HepG2 (cell line): ENCODE data around the gene DPYSL3. TPM values are rescaled to one million over a fixed set of nuclear protein-coding genes. Genes with fewer than 3 reads are reported as not detected.

Experiments used
- ATAC-seq: fragments of 200-7000 bp; cut with Tn5 transposase; 3 replicates; pipeline ENCODE4 v1.9.1; 2020; ENCODE audit warnings: mild to moderate bottlenecking, moderate library complexity
- BruUV-seq: library from RNA; stranded (reverse); fragments of 400-500 nt; replicated peaks from 2 replicates; lab custom pipeline; 2021; lab: Mats Ljungman, UMichigan
- CTCF ChIA-PET: fragments of 300-600 bp; formaldehyde crosslinking; extraction: SDS; loops from one replicate; lab custom pipeline; 2021; ENCODE audit warnings: low total read pairs, inconsistent platforms, low intra/inter-chr PET ratio; lab: Yijun Ruan, JAX
- POLR2A ChIA-PET: fragments of 350-600 bp; sonication (Branson Sonifier 250); formaldehyde crosslinking; loops from one replicate; lab custom pipeline; 2020; ENCODE audit warnings: antibody characterized with exemption, inconsistent platforms; lab: Yijun Ruan, JAX
- DNase-seq: peaks from one replicate; pipeline ENCODE4 v3.0.0-alpha.2; 2015; ENCODE audit warnings: low spot score
- FAIRE-seq: peaks from 3 replicates; lab custom pipeline; 2011; peaks lifted over from hg19 to GRCh38; lab: Jason Lieb, UNC
- H2AFZ ChIP-seq: one replicate; pipeline ENCODE4 v1.6.1; 2011; ENCODE audit warnings: low read length, inconsistent platforms
- H3K27ac ChIP-seq: fragments of 300-600 bp; 3 replicates; pipeline ENCODE4 v1.8.0; 2011; ENCODE audit warnings: mixed run types, mild to moderate bottlenecking, mixed read lengths, low read length, inconsistent platforms; ENCODE audit not compliant: insufficient read depth; ENCODE audit errors: extremely low read length
- H3K27me3 ChIP-seq, 2 experiments: fragments of 200-600 bp in 1 of 2; 2 replicates in 1 of 2; 3 replicates in 1 of 2; pipeline versions ENCODE4 v1.6.0 to v1.8.0; 2011; ENCODE audit warnings: low read length in 2 of 2, mild to moderate bottlenecking in 2 of 2, moderate library complexity in 2 of 2, inconsistent platforms in 1 of 2; ENCODE audit not compliant: insufficient read depth in 2 of 2, control insufficient read depth in 1 of 2
- H3K36me3 ChIP-seq, 2 experiments: fragments of 200-600 bp in 1 of 2; replicated peaks in 1 of 2; 2 replicates in 1 of 2; 3 replicates in 1 of 2; pipeline versions ENCODE4 v1.5.1 to v1.8.0; 2011; ENCODE audit warnings: low read length in 2 of 2, inconsistent platforms in 1 of 2; ENCODE audit not compliant: insufficient read depth in 2 of 2, control insufficient read depth in 1 of 2
- H3K4me1 ChIP-seq: 2 replicates; pipeline ENCODE4 v1.5.1; 2012; ENCODE audit warnings: low read length, inconsistent platforms; ENCODE audit not compliant: insufficient read depth
- H3K4me2 ChIP-seq: 2 replicates; pipeline ENCODE4 v1.6.0; 2011; ENCODE audit warnings: low read depth, low read length, inconsistent platforms
- H3K4me3 ChIP-seq, 3 experiments: fragments of 200-600 bp in 1 of 3; sonication (generic), shearing (Covaris generic) in 1 of 3; replicated peaks in 1 of 3; 2 replicates each; pipeline ENCODE4 v1.5.1; 2011 to 2016; ENCODE audit warnings: low read length in 3 of 3, inconsistent platforms in 2 of 3, low read depth in 2 of 3, mild to moderate bottlenecking in 2 of 3, control low read depth in 1 of 3, mixed read lengths in 1 of 3; ENCODE audit not compliant: insufficient read depth in 1 of 3
- H3K79me2 ChIP-seq: one replicate; pipeline ENCODE4 v1.6.1; 2011; ENCODE audit warnings: low read length, inconsistent platforms; ENCODE audit not compliant: insufficient read depth
- H3K9ac ChIP-seq: 2 replicates; pipeline ENCODE4 v1.6.0; 2011; ENCODE audit warnings: mild to moderate bottlenecking, low read depth, low read length, inconsistent platforms; ENCODE audit not compliant: insufficient read depth
- H3K9me3 ChIP-seq: 2 replicates; pipeline ENCODE4 v1.5.1; 2012; ENCODE audit warnings: mild to moderate bottlenecking, low read length
- H4K20me1 ChIP-seq: 2 replicates; pipeline ENCODE4 v1.6.0; 2011; ENCODE audit warnings: inconsistent platforms, mild to moderate bottlenecking, low read length, moderate library complexity; ENCODE audit not compliant: insufficient read depth
- ATAD3A ChIP-seq: sonication (generic); formaldehyde crosslinking; IDR thresholded peaks from 2 replicates; pipeline ENCODE4 v1.4.0; 2020; ENCODE audit warnings: missing genetic modification reagents
- CCDC6 ChIP-seq: sonication (generic); formaldehyde crosslinking; IDR thresholded peaks from 2 replicates; pipeline ENCODE4 v1.8.1; 2022; ENCODE audit warnings: mild to moderate bottlenecking, missing genetic modification reagents, moderate library complexity
- CTCF ChIP-seq: sonication (generic); formaldehyde crosslinking; IDR thresholded peaks from 2 replicates; pipeline ENCODE4 v1.5.0; 2020; ENCODE audit warnings: mild to moderate bottlenecking, missing genetic modification reagents, moderate library complexity
- SMC3 ChIP-seq: IDR thresholded peaks from 2 replicates; pipeline ENCODE4 v1.6.1; 2011; ENCODE audit warnings: low read length, improper control_type of control experiment
- STAG1 ChIP-seq: sonication (generic); formaldehyde crosslinking; IDR thresholded peaks from 2 replicates; pipeline ENCODE4 v1.4.0; 2020; ENCODE audit warnings: missing genetic modification reagents
- ZBTB26 ChIP-seq: IDR thresholded peaks from 2 replicates; pipeline ENCODE4 v1.6.1; 2016; ENCODE audit warnings: missing compliant biosample characterization, missing genetic modification reagents, borderline replicate concordance
- ZNF136 ChIP-seq: sonication (generic); formaldehyde crosslinking; IDR thresholded peaks from 2 replicates; pipeline ENCODE4 v1.8.1; 2022; ENCODE audit warnings: low read depth, mild to moderate bottlenecking, moderate library complexity, missing genetic modification reagents
- ZNF225 ChIP-seq: sonication (generic); formaldehyde crosslinking; IDR thresholded peaks from 2 replicates; pipeline ENCODE4 v1.4.0; 2020; ENCODE audit warnings: mild to moderate bottlenecking, missing genetic modification reagents
- ZNF431 ChIP-seq: sonication (generic); formaldehyde crosslinking; IDR thresholded peaks from 2 replicates; pipeline ENCODE4 v1.9.0; 2022; ENCODE audit warnings: missing genetic modification reagents, low read depth, mild to moderate bottlenecking, borderline replicate concordance
- ZNF510 ChIP-seq: sonication (generic); formaldehyde crosslinking; IDR thresholded peaks from 2 replicates; pipeline ENCODE4 v1.4.0; 2020; ENCODE audit warnings: low read depth, mild to moderate bottlenecking, missing genetic modification reagents
- ZNF609 ChIP-seq: sonication (generic); formaldehyde crosslinking; IDR thresholded peaks from 2 replicates; pipeline ENCODE4 v1.4.0; 2020; ENCODE audit warnings: mild to moderate bottlenecking, missing genetic modification reagents, borderline replicate concordance
- WGBS: methylation state at CpG from one replicate; pipeline ENCODE4 v1.1.6; 2017; ENCODE audit warnings: low lambda C conversion rate; 5-methylcytosine and 5-hydroxymethylcytosine counted together
- in situ Hi-C: cut with HindIII; loops from 2 replicates; pipeline ENCODE4 v1.10.0; 2017; ENCODE audit warnings: low pct_unique_long_range_greater_than_20kb; ENCODE audit not compliant: extremely low pct_ligation_motif_present
- intact Hi-C: fragments of 100-400 bp; cut with micrococcal nuclease; formaldehyde crosslinking; loops from one replicate; pipeline ENCODE4 v1.10.0; 2022; ENCODE audit not compliant: unreplicated experiment
- polyA plus RNA-seq, 8 experiments: library from polyadenylated mRNA; depleted of rRNA in 3 of 8; stranded (reverse) in 7 of 8; unstranded in 1 of 8; fragments of >200 nt; fragmentation: Illumina TruSeq in 4 of 8; extraction: Trizol in 4 of 8; gene quantifications; 2 replicates each; pipeline versions ENCODE4 v1.2.1 to v1.2.3, GENCODE V29; 2011 to 2016; ENCODE audit warnings: low read depth in 4 of 8, missing spikeins in 1 of 8, mixed read lengths in 1 of 8; ENCODE audit not compliant: insufficient read depth in 1 of 8
- total RNA-seq, 5 experiments: library from RNA; depleted of rRNA; stranded (reverse); fragments of >200 nt; fragmentation: Illumina TruSeq; extraction: Trizol; gene quantifications; 2 replicates each; pipeline ENCODE4 v1.2.3, GENCODE V29; 2016; ENCODE audit warnings: low read depth in 1 of 5
- TF ChIP-seq, protein P1 (sequence below): IDR thresholded peaks from 2 replicates; pipeline ENCODE4 v1.6.1; 2016; ENCODE audit warnings: low read depth

Gene DPYSL3
- total and polyA plus RNA-seq, 2 of the 13 experiments (the other 11 are each of a cell fraction or from before 2014, with no cell fraction given), result 0.08 to 0.15 TPM

GRCh38 chr5:147465747-147466146 lies 44.1 kb downstream of the DPYSL3 start (continued):
- no peak for TF ChIP-seq ZNF225

DNA sequence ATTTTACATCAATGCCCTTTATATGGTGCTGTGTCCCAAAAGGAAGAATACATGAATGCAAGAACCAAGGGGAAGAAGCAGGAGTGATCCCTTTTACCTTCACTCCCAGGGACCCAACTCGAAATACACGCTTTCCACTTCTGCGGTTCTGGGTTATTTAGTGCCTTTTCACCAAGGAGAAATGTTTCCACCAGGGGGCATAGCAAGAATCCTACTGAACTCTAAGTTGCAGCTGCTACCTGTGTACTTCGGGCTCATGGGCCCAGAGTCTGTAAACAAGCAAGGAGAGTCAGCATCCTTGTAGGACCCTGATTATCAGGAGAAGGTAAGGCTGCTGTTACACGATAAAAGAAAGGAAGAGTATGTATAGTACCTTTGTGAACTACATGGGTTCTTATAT lies 45.7 kb downstream of the DPYSL3 start:
- no peak for FAIRE-seq
- H4K20me1 ChIP-seq, result no peaks in the 10 kb centered on the region
- no peaks in the 10 kb centered on the region for H3K27me3 ChIP-seq
- H3K36me3 ChIP-seq, result no peaks in the 10 kb centered on the region
- H2AFZ ChIP-seq, result no peak overlapping the region
- H3K9ac ChIP-seq, result no peak overlapping the region
- WGBS, result 12% methylated on average over 5 of the region's 5 CpGs
- H3K79me2 ChIP-seq, result no peaks in the 10 kb centered on the region
- no TSS peak for BruUV-seq
- H3K9me3 ChIP-seq, result no peaks in the 10 kb centered on the region
- no peaks in the 10 kb centered on the region for H3K4me1 ChIP-seq
- TF ChIP-seq STAG1 (CRISPR knock-in tag) (peak; percentile 19; the same call in 1 of the 2 replicates), ZNF609 (CRISPR knock-in tag) (no peak), ATAD3A (CRISPR knock-in tag) (no peak), ZNF136 (CRISPR knock-in tag) (no peak), ZNF510 (no peak), SMC3 (peak; percentile 54; the same call in 1 of the 2 replicates), ZNF431 (CRISPR knock-in tag) (no peak), CCDC6 (CRISPR knock-in tag) (no peak), CTCF (CRISPR knock-in tag) (peak; percentile 40; the same call in 1 of the 2 replicates), ZBTB26 (CRISPR knock-in tag) (no peak)
- TF ChIP-seq, protein P1, sequence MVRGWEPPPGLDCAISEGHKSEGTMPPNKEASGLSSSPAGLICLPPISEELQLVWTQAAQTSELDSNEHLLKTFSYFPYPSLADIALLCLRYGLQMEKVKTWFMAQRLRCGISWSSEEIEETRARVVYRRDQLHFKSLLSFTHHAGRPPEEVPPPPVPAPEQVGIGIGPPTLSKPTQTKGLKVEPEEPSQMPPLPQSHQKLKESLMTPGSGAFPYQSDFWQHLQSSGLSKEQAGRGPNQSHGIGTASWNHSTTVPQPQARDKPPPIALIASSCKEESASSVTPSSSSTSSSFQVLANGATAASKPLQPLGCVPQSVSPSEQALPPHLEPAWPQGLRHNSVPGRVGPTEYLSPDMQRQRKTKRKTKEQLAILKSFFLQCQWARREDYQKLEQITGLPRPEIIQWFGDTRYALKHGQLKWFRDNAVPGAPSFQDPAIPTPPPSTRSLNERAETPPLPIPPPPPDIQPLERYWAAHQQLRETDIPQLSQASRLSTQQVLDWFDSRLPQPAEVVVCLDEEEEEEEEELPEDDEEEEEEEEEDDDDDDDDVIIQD (CRISPR knock-in tag), result no peak
- ATAC-seq, result peak; percentile 81
- no peak overlapping the region for H3K27ac ChIP-seq
- peak; percentile 11 for DNase-seq
- ChIA-PET CTCF (interaction anchor here (1.5 kb wide), 1 partner anchor 114 kb away, joined by 3 read pairs; no protein-coding TSS in a partner anchor), POLR2A (no interaction called here)
- H3K4me3 ChIP-seq, result no peak overlapping the region
- no peak overlapping the region for H3K4me2 ChIP-seq
- in situ Hi-C loops (no loop called here), intact Hi-C loops (loop anchor here (1.0 kb wide), 1 partner anchor 95 kb away; no protein-coding TSS in a partner anchor)
